Activated T-helper 17 cell treated with anti-CD3 and anti-CD28 coated beads, Interleukin-2, amount 50 U/mL, for 72 hours (primary cell): ENCODE results near the gene MORF4L2. TPM values are rescaled to one million over a fixed set of nuclear protein-coding genes. Genes with fewer than 3 reads are reported as not detected.

Source experiments
- ATAC-seq: fragments of 150-1000 bp; cut with Tn5 transposase; replicated peaks from 2 replicates; pipeline ENCODE4 v1.10.0; 2021; ENCODE audit warnings: mild to moderate bottlenecking, moderate library complexity
- H3K27ac Mint-ChIP-seq: one replicate; pipeline ENCODE4 v1.8.0; 2022; ENCODE audit warnings: mixed read lengths
- H3K27me3 Mint-ChIP-seq: one replicate; pipeline ENCODE4 v1.8.0; 2022; ENCODE audit warnings: mixed read lengths
- H3K36me3 Mint-ChIP-seq: one replicate; pipeline ENCODE4 v1.8.0; 2022; ENCODE audit warnings: low read depth, mild to moderate bottlenecking, mixed read lengths
- H3K4me1 Mint-ChIP-seq: one replicate; pipeline ENCODE4 v1.8.0; 2022; ENCODE audit warnings: mixed read lengths
- H3K4me3 Mint-ChIP-seq: one replicate; pipeline ENCODE4 v1.8.0; 2022; ENCODE audit warnings: mild to moderate bottlenecking, mixed read lengths
- H3K9me3 Mint-ChIP-seq: one replicate; pipeline ENCODE4 v1.8.0; 2022; ENCODE audit warnings: mixed read lengths
- total RNA-seq, 2 donors: library from RNA; stranded (reverse); gene quantifications; one replicate each; pipeline ENCODE4 v1.2.3, GENCODE V29; 2022

Gene MORF4L2
- total RNA-seq, 2 donors from 2014 or later, result 181 to 247 TPM

GRCh38 chrX:103629318-103630170, 57.0 kb downstream of the MORF4L2 start:
- H3K9me3 Mint-ChIP-seq, result no peaks in the 10 kb centered on the region
- H3K27ac Mint-ChIP-seq, result peak overlapping the region; percentile 79
- H3K27me3 Mint-ChIP-seq, result no peaks in the 10 kb centered on the region
- H3K36me3 Mint-ChIP-seq, result peaks cover 6% of the 10 kb centered on the region
- peak overlapping the region; percentile 83 for H3K4me3 Mint-ChIP-seq
- peak; percentile 59 for ATAC-seq
- H3K4me1 Mint-ChIP-seq, result peaks cover 12% of the 10 kb centered on the region

- Mint-ChIP-seq H3K27me3 (no peaks in the 10 kb centered on the region), H3K36me3 (peaks cover 6% of the 10 kb centered on the region), H3K27ac (peak within 1 kb of the TSS; percentile 79), H3K4me1 (peaks cover 12% of the 10 kb centered on the region), H3K9me3 (no peaks in the 10 kb centered on the region), H3K4me3 (peak within 1 kb of the TSS; percentile 83)
- peak; percentile 79 for ATAC-seq
Measured at GRCh38 chrX:103628386-103629317, 57.8 kb downstream of the MORF4L2 start, which contains the start of gene TCEAL1. TSS of gene TCEAL1 (plus strand) at chrX:103628975. CDS start at chrX:103629917, 942 bp downstream.

GRCh38 chrX:103626855-103627254, 59.6 kb downstream of the MORF4L2 start:
- H3K4me3 Mint-ChIP-seq, result peak overlapping the region; percentile 52
- peaks cover 12% of the 10 kb centered on the region for H3K4me1 Mint-ChIP-seq
- peak; percentile 64 for ATAC-seq
- H3K27ac Mint-ChIP-seq, result peak overlapping the region; percentile 44
- H3K36me3 Mint-ChIP-seq, result peaks cover 6% of the 10 kb centered on the region
- no peaks in the 10 kb centered on the region for H3K27me3 Mint-ChIP-seq
- H3K9me3 Mint-ChIP-seq, result no peaks in the 10 kb centered on the region

Other genes with a start within 250 kb of the MORF4L2 start
- gene RAB40A, start 167.2 kb downstream of the MORF4L2 start, total RNA-seq, result under 1 TPM; 0.26 to 0.45 TPM
- 10 to 100 TPM in 1 of 2 donors, 1 to 10 TPM in 1; 9.9 to 14.1 TPM for gene TCEAL4, start 101.2 kb downstream of the MORF4L2 start, total RNA-seq
- 1 to 10 TPM; 4.1 to 9.1 TPM for gene TCEAL3, start 78.7 kb downstream of the MORF4L2 start, total RNA-seq
- gene TCEAL1, start 57.7 kb downstream of the MORF4L2 start, total RNA-seq, result 1 to 10 TPM; 6.0 to 9.3 TPM
- gene TMEM31, start 24.2 kb upstream of the MORF4L2 start, total RNA-seq, result not detected
- not detected for gene PLP1, start 90.1 kb upstream of the MORF4L2 start, total RNA-seq
- 1 to 10 TPM in 1 of 2 donors, under 1 TPM in 1; 0.86 to 1.3 TPM for gene RAB9B, start 145.6 kb upstream of the MORF4L2 start, total RNA-seq